Measurements from ENCODE around the gene IL17RC.

IL17RC gene

DNA sequence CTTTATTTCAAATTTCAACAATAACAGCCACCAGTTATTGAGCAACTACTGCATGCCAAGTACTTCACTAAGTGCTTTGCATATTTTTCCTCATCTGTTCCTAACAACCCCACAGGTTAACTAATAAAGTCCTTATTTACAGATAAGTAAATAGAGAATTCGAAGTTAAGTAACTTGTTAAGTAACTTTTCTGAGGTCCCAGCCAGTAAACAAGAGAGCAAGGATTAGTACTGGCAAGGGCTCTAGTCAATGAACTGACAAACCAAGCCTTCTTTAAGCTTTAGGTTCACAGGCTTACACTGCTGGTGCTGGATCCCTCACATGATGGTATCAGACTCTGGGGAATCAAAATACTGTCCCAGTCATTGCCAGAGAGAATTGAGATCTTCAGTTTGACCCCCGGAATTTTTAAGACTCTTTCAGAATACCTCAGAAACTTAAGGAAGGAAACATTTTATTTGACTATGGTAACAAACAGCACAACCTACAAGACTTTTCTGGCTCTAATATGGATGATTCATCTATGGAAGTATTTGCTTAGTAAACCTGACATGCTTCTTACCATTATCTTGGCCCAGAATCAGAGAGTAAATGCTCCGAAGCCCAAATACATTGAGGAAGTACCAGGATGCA, 53.2 kb downstream of the IL17RC start:
- H3K36me3 ChIP-seq (ENCODE audit: control insufficient read depth, low read length), result peaks cover 56% of the 10 kb centered on the region
- no peaks in the 10 kb centered on the region for H3K9me3 ChIP-seq (ENCODE audit: control insufficient read depth, insufficient read depth, low read length)
- no peaks in the 10 kb centered on the region for H3K79me2 ChIP-seq (ENCODE audit: control insufficient read depth, low read length)
- no peak overlapping the region for H3K27ac ChIP-seq (ENCODE audit: low read depth, low read length)
- H3K9me2 ChIP-seq (replicated peaks; ENCODE audit: control insufficient read depth, low read length), result no peaks in the 10 kb centered on the region
- H4K20me1 ChIP-seq (ENCODE audit: control insufficient read depth, insufficient read depth, low read depth, low read length), result no peaks in the 10 kb centered on the region
- no peak for TF ChIP-seq EZH2phosphoT487 (IDR thresholded peaks at IDR 0.05; ENCODE audit: borderline replicate concordance, low read length)
- TF ChIP-seq, protein P1, sequence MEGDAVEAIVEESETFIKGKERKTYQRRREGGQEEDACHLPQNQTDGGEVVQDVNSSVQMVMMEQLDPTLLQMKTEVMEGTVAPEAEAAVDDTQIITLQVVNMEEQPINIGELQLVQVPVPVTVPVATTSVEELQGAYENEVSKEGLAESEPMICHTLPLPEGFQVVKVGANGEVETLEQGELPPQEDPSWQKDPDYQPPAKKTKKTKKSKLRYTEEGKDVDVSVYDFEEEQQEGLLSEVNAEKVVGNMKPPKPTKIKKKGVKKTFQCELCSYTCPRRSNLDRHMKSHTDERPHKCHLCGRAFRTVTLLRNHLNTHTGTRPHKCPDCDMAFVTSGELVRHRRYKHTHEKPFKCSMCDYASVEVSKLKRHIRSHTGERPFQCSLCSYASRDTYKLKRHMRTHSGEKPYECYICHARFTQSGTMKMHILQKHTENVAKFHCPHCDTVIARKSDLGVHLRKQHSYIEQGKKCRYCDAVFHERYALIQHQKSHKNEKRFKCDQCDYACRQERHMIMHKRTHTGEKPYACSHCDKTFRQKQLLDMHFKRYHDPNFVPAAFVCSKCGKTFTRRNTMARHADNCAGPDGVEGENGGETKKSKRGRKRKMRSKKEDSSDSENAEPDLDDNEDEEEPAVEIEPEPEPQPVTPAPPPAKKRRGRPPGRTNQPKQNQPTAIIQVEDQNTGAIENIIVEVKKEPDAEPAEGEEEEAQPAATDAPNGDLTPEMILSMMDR (IDR thresholded peaks at IDR 0.05; ENCODE audit: low read depth, low read length, poor library complexity, severe bottlenecking), result no peak
- no peaks in the 10 kb centered on the region for H3K4me1 ChIP-seq (ENCODE audit: control insufficient read depth, low read length)
- H3K4me2 ChIP-seq (ENCODE audit: low read length), result no peak overlapping the region
- no peak overlapping the region for H3K4me3 ChIP-seq (ENCODE audit: low read length)
- H3F3A ChIP-seq (ENCODE audit: control insufficient read depth, insufficient read depth), result no peaks in the 10 kb centered on the region
- H3K27me3 ChIP-seq (ENCODE audit: control insufficient read depth, low read length), result no peaks in the 10 kb centered on the region

DNA sequence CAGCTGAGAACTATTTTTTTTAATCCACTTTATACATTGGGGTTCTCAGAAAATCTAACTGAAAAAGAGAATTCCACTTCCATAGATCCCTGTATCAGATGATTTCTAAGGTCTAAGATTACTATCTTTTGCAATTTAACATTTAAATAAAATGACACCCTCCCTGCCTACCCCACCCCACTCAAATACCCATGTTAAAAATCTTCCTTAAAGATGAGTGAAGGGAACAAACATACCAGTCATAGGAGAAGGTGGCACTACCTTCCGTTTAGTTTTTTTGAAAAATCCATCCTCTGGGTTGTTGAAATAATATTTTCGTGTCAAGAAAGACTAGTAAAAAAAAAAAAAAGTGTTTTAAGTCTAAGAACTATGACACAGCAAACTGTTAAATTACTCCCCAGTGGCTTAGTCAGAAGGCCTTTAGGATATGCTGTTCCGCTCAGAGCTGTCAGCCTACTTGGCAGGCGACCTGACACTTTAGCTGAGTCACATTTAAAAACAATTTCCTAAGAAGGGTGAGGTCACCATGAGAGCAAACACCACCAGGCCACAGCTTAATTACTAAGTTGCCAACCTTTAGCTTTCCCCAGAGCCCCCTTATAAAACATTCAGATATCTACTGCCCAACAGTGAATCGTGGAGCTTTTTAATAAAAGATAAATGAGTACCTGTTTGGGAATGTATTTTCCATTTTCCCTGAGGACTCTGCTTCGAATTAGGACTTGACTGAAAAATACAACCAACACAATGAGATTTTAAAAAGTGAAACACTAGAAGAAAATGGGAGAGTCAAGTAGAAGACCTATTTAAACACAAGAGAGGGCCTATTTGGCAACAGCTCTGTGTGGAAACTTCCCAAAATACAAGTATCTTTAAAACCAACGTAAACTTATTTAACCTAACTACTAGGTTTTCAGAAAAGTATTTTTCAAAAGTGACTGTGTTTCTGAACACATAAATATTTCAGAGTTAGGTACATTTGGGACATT, 60.1 kb downstream of the IL17RC start:
- Histone ChIP-seq H3K9me3 (ENCODE audit: control insufficient read depth, insufficient read depth, low read length) (no peaks in the 10 kb centered on the region), H3K4me2 (ENCODE audit: low read length) (no peak overlapping the region)

DNA sequence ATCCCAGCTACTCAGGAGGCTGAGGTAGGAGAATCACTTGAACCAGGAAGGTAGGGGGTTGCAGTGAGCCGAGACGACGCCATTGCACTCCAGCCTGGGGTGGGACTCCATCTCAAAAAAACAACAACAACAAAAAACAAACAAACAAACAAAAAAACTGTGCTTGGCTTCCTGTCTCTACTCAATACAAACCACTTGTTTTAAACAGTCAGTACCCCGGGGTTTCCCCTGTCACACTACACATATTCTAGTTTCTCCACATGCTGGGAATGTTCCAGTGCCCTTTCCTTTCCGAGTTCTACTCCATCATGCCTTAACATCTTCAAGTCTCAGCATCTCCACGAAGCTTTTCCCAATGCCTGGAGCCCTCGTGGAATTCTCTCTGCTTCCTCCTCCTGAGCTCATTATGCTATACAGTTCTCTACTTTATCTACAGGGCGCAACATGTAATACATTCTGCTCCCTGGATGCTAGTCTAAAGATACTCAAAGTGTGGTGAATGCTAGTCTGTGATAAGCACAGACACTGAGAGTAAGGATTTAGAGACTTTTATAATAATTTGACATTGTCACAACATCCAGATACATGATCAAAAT, 61.9 kb downstream of the IL17RC start:
- H3K27me3 ChIP-seq (ENCODE audit: control insufficient read depth, low read length), result no peaks in the 10 kb centered on the region
- no peaks in the 10 kb centered on the region for H3K9me2 ChIP-seq (replicated peaks; ENCODE audit: control insufficient read depth, low read length)
- TF ChIP-seq, protein P1 (IDR thresholded peaks at IDR 0.05; ENCODE audit: low read depth, low read length, poor library complexity, severe bottlenecking), result no peak
- H3K9me3 ChIP-seq (ENCODE audit: control insufficient read depth, insufficient read depth, low read length), result no peaks in the 10 kb centered on the region
- peaks cover 25% of the 10 kb centered on the region for H3K36me3 ChIP-seq (ENCODE audit: control insufficient read depth, low read length)
- H3F3A ChIP-seq (ENCODE audit: control insufficient read depth, insufficient read depth), result no peaks in the 10 kb centered on the region
- peaks cover 14% of the 10 kb centered on the region for H3K79me2 ChIP-seq (ENCODE audit: control insufficient read depth, low read length)
- 0 out of 2 replicates have a peak, but pooled peaks cover 3% of the 10 kb centered on the region for H3K4me1 ChIP-seq (ENCODE audit: control insufficient read depth, low read length)
- no peaks in the 10 kb centered on the region for H4K20me1 ChIP-seq (ENCODE audit: control insufficient read depth, insufficient read depth, low read depth, low read length)
- no peak overlapping the region for H3K27ac ChIP-seq (ENCODE audit: low read depth, low read length)
- H3K4me2 ChIP-seq (ENCODE audit: low read length), result no peak overlapping the region
- H3K4me3 ChIP-seq (ENCODE audit: low read length), result no peak overlapping the region

More for the DNA sequence above, 60.1 kb downstream of the IL17RC start:
- Histone ChIP-seq H3F3A (ENCODE audit: control insufficient read depth, insufficient read depth) (no peaks in the 10 kb centered on the region), H3K4me3 (ENCODE audit: low read length) (no peak overlapping the region), H3K9me2 (replicated peaks; ENCODE audit: control insufficient read depth, low read length) (no peaks in the 10 kb centered on the region), H3K36me3 (ENCODE audit: control insufficient read depth, low read length) (peaks cover 31% of the 10 kb centered on the region), H3K79me2 (ENCODE audit: control insufficient read depth, low read length) (no peaks in the 10 kb centered on the region), H3K27me3 (ENCODE audit: control insufficient read depth, low read length) (no peaks in the 10 kb centered on the region), H3K4me1 (ENCODE audit: control insufficient read depth, low read length) (no peaks in the 10 kb centered on the region), H4K20me1 (ENCODE audit: control insufficient read depth, insufficient read depth, low read depth, low read length) (no peaks in the 10 kb centered on the region), H3K27ac (ENCODE audit: low read depth, low read length) (no peak overlapping the region)
- no peak for TF ChIP-seq EZH2phosphoT487 (IDR thresholded peaks at IDR 0.05; ENCODE audit: borderline replicate concordance, low read length)
- TF ChIP-seq, protein P1 (IDR thresholded peaks at IDR 0.05; ENCODE audit: low read depth, low read length, poor library complexity, severe bottlenecking), result no peak
